Measurements from ENCODE around the gene SLC6A4. TPM values are rescaled to one million over a fixed set of nuclear protein-coding genes. Genes with fewer than 3 reads are reported as not detected.

SLC6A4 gene
- total RNA-seq, 1 donor from 2014 or later = 9.4 TPM

- Mint-ChIP-seq H3K36me3 (no peaks in the 10 kb centered on the region), H3K27me3 (peaks cover 41% of the 10 kb centered on the region), H3K9me3 (no peaks in the 10 kb centered on the region), H3K27ac (no peak overlapping the region), H3K4me1 (ENCODE audit: unreplicated experiment) (peaks cover 43% of the 10 kb centered on the region), H3K4me3 (no peak overlapping the region)
- DNase-seq (ENCODE audit: extremely low spot score, unreplicated experiment) = no peak
- TF ChIP-seq, protein P1, sequence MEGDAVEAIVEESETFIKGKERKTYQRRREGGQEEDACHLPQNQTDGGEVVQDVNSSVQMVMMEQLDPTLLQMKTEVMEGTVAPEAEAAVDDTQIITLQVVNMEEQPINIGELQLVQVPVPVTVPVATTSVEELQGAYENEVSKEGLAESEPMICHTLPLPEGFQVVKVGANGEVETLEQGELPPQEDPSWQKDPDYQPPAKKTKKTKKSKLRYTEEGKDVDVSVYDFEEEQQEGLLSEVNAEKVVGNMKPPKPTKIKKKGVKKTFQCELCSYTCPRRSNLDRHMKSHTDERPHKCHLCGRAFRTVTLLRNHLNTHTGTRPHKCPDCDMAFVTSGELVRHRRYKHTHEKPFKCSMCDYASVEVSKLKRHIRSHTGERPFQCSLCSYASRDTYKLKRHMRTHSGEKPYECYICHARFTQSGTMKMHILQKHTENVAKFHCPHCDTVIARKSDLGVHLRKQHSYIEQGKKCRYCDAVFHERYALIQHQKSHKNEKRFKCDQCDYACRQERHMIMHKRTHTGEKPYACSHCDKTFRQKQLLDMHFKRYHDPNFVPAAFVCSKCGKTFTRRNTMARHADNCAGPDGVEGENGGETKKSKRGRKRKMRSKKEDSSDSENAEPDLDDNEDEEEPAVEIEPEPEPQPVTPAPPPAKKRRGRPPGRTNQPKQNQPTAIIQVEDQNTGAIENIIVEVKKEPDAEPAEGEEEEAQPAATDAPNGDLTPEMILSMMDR (conservative IDR thresholded peaks at IDR 0.05) = no peak
These were observed 6.5 kb downstream of the SLC6A4 start for GRCh38 chr17:30229012-30229411.

GRCh38 chr17:30228011-30228410, 7.5 kb downstream of the SLC6A4 start:
- H3K4me1 Mint-ChIP-seq (ENCODE audit: unreplicated experiment) = peaks cover 41% of the 10 kb centered on the region
- no peak for DNase-seq (ENCODE audit: extremely low spot score, unreplicated experiment)
- H3K27me3 Mint-ChIP-seq = peaks cover 31% of the 10 kb centered on the region
- no peaks in the 10 kb centered on the region for H3K9me3 Mint-ChIP-seq
- H3K36me3 Mint-ChIP-seq = no peaks in the 10 kb centered on the region
- TF ChIP-seq, protein P1 (conservative IDR thresholded peaks at IDR 0.05) = no peak
- no peak overlapping the region for H3K4me3 Mint-ChIP-seq
- no peak overlapping the region for H3K27ac Mint-ChIP-seq

- no peaks in the 10 kb centered on the region for H3K36me3 Mint-ChIP-seq
- TF ChIP-seq, protein P1 (conservative IDR thresholded peaks at IDR 0.05) = no peak
- no peaks in the 10 kb centered on the region for H3K9me3 Mint-ChIP-seq
- peaks cover 35% of the 10 kb centered on the region for H3K4me1 Mint-ChIP-seq (ENCODE audit: unreplicated experiment)
- peak overlapping the region; percentile 77 for H3K27ac Mint-ChIP-seq
- no peak for DNase-seq (ENCODE audit: extremely low spot score, unreplicated experiment)
- peaks cover 20% of the 10 kb centered on the region for H3K27me3 Mint-ChIP-seq
- H3K4me3 Mint-ChIP-seq = no peak overlapping the region
These were observed 8.6 kb downstream of the SLC6A4 start for GRCh38 chr17:30226878-30227277.

DNA sequence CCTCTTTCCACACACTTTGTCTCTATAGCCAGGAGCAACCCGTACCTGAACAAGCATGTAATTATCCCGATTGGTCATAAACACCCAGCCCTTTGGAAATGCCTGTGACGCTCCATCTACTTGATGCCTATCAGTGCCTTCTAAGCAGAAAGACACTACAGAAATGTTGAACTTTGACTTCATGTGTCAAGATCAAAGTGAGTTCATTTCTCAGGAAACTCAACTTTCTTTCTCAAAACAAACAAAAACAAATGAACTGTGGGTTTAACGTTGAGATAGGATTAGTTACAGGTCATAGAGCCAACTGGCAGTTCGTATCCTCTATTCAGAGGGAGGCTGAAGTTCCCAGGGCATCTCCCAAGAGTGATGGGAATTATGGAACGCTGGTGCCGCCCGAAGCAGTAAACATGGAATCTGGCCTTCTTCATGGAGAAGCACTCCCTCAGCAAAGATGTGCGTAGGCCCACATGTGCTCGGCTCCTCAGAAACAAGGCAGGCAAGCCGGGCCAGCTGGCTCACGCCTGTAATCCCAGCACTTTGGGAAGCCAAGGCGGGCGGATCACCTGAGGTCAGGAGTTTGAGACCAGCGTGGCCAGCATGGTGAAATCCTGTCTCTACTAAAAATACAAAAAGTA, 9.5 kb downstream of the SLC6A4 start:
- Mint-ChIP-seq H3K27me3 (peaks cover 18% of the 10 kb centered on the region), H3K9me3 (no peaks in the 10 kb centered on the region), H3K27ac (peak overlapping the region; percentile 88), H3K4me1 (ENCODE audit: unreplicated experiment) (peaks cover 32% of the 10 kb centered on the region), H3K36me3 (no peaks in the 10 kb centered on the region), H3K4me3 (peak overlapping the region; percentile 67)
- TF ChIP-seq, protein P1 (conservative IDR thresholded peaks at IDR 0.05) = no peak
- DNase-seq (ENCODE audit: extremely low spot score, unreplicated experiment) = no peak

GRCh38 chr17:30225112-30225511, 10.4 kb downstream of the SLC6A4 start:
- H3K27me3 Mint-ChIP-seq = peaks cover 9% of the 10 kb centered on the region
- peaks cover 36% of the 10 kb centered on the region for H3K4me1 Mint-ChIP-seq (ENCODE audit: unreplicated experiment)
- H3K36me3 Mint-ChIP-seq = no peaks in the 10 kb centered on the region
- TF ChIP-seq, protein P1 (conservative IDR thresholded peaks at IDR 0.05) = no peak
- peak overlapping the region; percentile 88 for H3K27ac Mint-ChIP-seq
- no peak overlapping the region for H3K4me3 Mint-ChIP-seq
- DNase-seq (ENCODE audit: extremely low spot score, unreplicated experiment) = no peak
- H3K9me3 Mint-ChIP-seq = no peaks in the 10 kb centered on the region

Measured in type B pancreatic cell (in vitro differentiated cells).